Lung (tissue), 12 donors: ENCODE measurements around the gene CAMK1D. TPM values are rescaled to one million over a fixed set of nuclear protein-coding genes. Genes with fewer than 3 reads are reported as not detected.
"Not testable (repeated sequence)": the region's sequence is repeated elsewhere in the genome, so short reads cannot be mapped to it uniquely, and the experiment has no call there.

ENCODE experiments used
- ATAC-seq: fragments of 200-7000 bp; cut with Tn5 transposase; one replicate; pipeline ENCODE4 v1.9.1; 2020; ENCODE audit warnings: moderate number of reproducible peaks; ENCODE audit not compliant: insufficient read depth, low FRiP score
- DNase-seq, 3 donors: peaks; one replicate each; pipeline ENCODE4 v3.0.0-alpha.2; 2013 to 2017
- H3K27ac ChIP-seq, 2 donors: one replicate each; pipeline ENCODE4 v1.5.1; 2013; ENCODE audit warnings: mild to moderate bottlenecking in 2 of 2, moderate library complexity in 2 of 2, control low read depth in 1 of 2, inconsistent platforms in 1 of 2, low read depth in 1 of 2, low read length in 1 of 2
- H3K27me3 ChIP-seq, 3 donors: one replicate each; pipeline ENCODE4 v1.5.1; 2013; ENCODE audit warnings: low read length in 2 of 3; ENCODE audit not compliant: control insufficient read depth in 3 of 3, insufficient read depth in 3 of 3
- H3K36me3 ChIP-seq, 4 donors: one replicate each; pipeline ENCODE4 v1.5.1; 2013; ENCODE audit warnings: low read length in 4 of 4, mild to moderate bottlenecking in 1 of 4, moderate library complexity in 1 of 4; ENCODE audit not compliant: control insufficient read depth in 4 of 4, insufficient read depth in 4 of 4
- H3K4me1 ChIP-seq, 5 donors: one replicate each; pipeline ENCODE4 v1.5.1; 2013; ENCODE audit warnings: low read length in 5 of 5, mild to moderate bottlenecking in 2 of 5, moderate library complexity in 1 of 5; ENCODE audit not compliant: control insufficient read depth in 5 of 5, insufficient read depth in 5 of 5
- H3K4me3 ChIP-seq: one replicate; pipeline ENCODE4 v1.5.1; 2013; ENCODE audit warnings: mild to moderate bottlenecking, control low read depth, moderate library complexity
- H3K9ac ChIP-seq, 2 donors: one replicate each; pipeline ENCODE4 v1.5.1; 2013; ENCODE audit warnings: low read length in 2 of 2, control low read depth in 1 of 2; ENCODE audit not compliant: insufficient read depth in 1 of 2
- H3K9me3 ChIP-seq, 4 donors: one replicate each; pipeline ENCODE4 v1.5.1; 2013; ENCODE audit warnings: low read length in 3 of 4, mild to moderate bottlenecking in 1 of 4, moderate library complexity in 1 of 4; ENCODE audit not compliant: control insufficient read depth in 4 of 4, insufficient read depth in 3 of 4
- CTCF ChIP-seq: IDR thresholded peaks from 2 replicates; pipeline ENCODE4 v1.5.1; 2012; ENCODE audit warnings: mild to moderate bottlenecking; ENCODE audit errors: control extremely low read depth, extremely low read depth
- whole genome bisulfite sequencing, 2 donors: extraction: QIAGEN DNeasy Blood & Tissue Kit; methylation state at CpG; one replicate each; pipeline ENCODE4 v1.1.7; 2013; 5-methylcytosine and 5-hydroxymethylcytosine counted together
- polyA plus RNA-seq, 2 donors: library from polyadenylated mRNA; stranded (reverse); fragments of 200-250 nt; gene quantifications; one replicate each; pipeline ENCODE4 v1.2.1, GENCODE V29; 2013
- total RNA-seq, 2 donors: library from RNA; depleted of rRNA in 1 of 2; stranded (reverse); fragments of >200 nt in 1 of 2; gene quantifications; one replicate each; pipeline ENCODE4 v1.2.1, GENCODE V29; 2014 to 2021
- donor health status: control.
- donor health status: control.
- donor health status: Bipolar disorder and iron deficiency.
- donor health status: healthy.
- donor health status: DM: yes; HTN: yes; CAD: no.

Gene CAMK1D
- total and polyA plus RNA-seq, 4 donors = 3.2 to 37.4 (median 7.0) TPM

- ATAC-seq (no peak), DNase-seq (no peak)
- WGBS, 2 donors = 91 to 92% methylated on average over 16 of the region's 16 CpGs
- H3K9me3 ChIP-seq = peaks cover 0 to 2% (median 0%) of the 10 kb centered on the region in 4 donors
- no peak for TF ChIP-seq CTCF
- no peak overlapping the region for H3K4me3 ChIP-seq
- H3K27ac ChIP-seq = no peak overlapping the region
- no peaks in the 10 kb centered on the region for H3K36me3 ChIP-seq
- H3K9ac ChIP-seq = no peak overlapping the region
- H3K4me1 ChIP-seq = no peaks in the 10 kb centered on the region
- H3K27me3 ChIP-seq = peaks cover 0 to 9% (median 0%) of the 10 kb centered on the region in 3 donors
Measured at GRCh38 chr10:12438919-12439692, 89.8 kb downstream of the CAMK1D start.

GRCh38 chr10:12439767-12440166 is 90.4 kb downstream of the CAMK1D start:
- H3K4me1 ChIP-seq, H3K27ac ChIP-seq, H3K36me3 ChIP-seq, ATAC-seq, H3K4me3 ChIP-seq, H3K9me3 ChIP-seq, H3K27me3 ChIP-seq, H3K9ac ChIP-seq, DNase-seq: not testable (repeated sequence)
- 93 to 96% methylated on average over 6 of the region's 6 CpGs for WGBS, 2 donors

GRCh38 chr10:12443026-12443425 is 93.7 kb downstream of the CAMK1D start:
- no peak for TF ChIP-seq CTCF
- H3K4me3 ChIP-seq = no peak overlapping the region
- peaks cover 0 to 11% (median 0%) of the 10 kb centered on the region in 3 donors for H3K27me3 ChIP-seq
- peaks cover 0 to 2% (median 0%) of the 10 kb centered on the region in 5 donors for H3K4me1 ChIP-seq
- no peak overlapping the region for H3K9ac ChIP-seq
- no peaks in the 10 kb centered on the region for H3K36me3 ChIP-seq
- no peaks in the 10 kb centered on the region for H3K9me3 ChIP-seq
- DNase-seq (no peak), ATAC-seq (no peak)
- WGBS, 2 donors = 96 to 97% methylated on average over 8 of the region's 8 CpGs
- H3K27ac ChIP-seq = no peak overlapping the region

GRCh38 chr10:12444981-12445700 is 95.8 kb downstream of the CAMK1D start:
- no peak overlapping the region for H3K4me3 ChIP-seq
- no peak for DNase-seq
- no peak overlapping the region for H3K9ac ChIP-seq
- ATAC-seq = no peak
- peaks cover 0 to 2% (median 0%) of the 10 kb centered on the region in 5 donors for H3K4me1 ChIP-seq
- no peaks in the 10 kb centered on the region for H3K36me3 ChIP-seq
- TF ChIP-seq CTCF = no peak
- H3K27ac ChIP-seq = no peak overlapping the region
- WGBS, 2 donors = 72 to 88% methylated on average over 6 of the region's 6 CpGs
- H3K9me3 ChIP-seq = no peaks in the 10 kb centered on the region
- peaks cover 0 to 24% (median 0%) of the 10 kb centered on the region in 3 donors for H3K27me3 ChIP-seq
